AG20443 (cell line): Measurements from ENCODE around the gene KCNIP3.
A peak's percentile ranks its signal among the peaks of the same experiment; 100 is the strongest.

ENCODE experiments used
- DNase-seq: peaks from one replicate; pipeline ENCODE4 v3.0.0; 2012; ENCODE audit warnings: low spot score, mixed read lengths

KCNIP3 gene

GRCh38 chr2:95329891-95330793 is 33.0 kb downstream of the KCNIP3 start:
- DNase-seq: no peak

DNA sequence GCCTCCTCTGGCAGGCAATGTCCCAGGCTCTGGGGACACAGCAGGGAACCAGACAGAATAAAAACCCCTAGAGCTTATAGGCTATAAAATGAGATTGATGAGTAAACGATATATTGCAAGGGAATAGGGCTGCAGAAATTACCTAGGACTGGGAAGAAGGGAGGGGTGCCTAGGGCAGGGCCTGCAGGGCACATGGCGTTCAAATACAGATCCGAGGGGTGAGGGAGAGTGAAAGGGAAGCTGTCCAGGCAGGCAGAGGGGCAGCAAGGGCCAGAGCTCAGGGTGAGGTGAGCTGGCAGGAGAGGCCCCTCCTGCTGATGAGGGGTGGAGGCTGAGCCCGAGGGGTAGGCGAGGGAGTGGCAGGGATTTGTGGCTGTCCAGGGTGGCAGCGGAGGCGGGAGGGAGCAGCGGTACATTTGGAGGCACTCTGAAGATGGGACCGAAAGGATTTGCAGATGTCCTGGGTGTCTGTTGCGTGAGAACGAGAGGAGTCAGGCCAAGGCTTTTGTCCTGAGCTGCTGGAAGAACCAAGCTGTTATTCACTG is 33.7 kb downstream of the KCNIP3 start:
- no peak for DNase-seq

GRCh38 chr2:95331606-95332005 is 34.5 kb downstream of the KCNIP3 start:
- no peak for DNase-seq

- DNase-seq: no peak
Measured at GRCh38 chr2:95332036-95332435, 34.9 kb downstream of the KCNIP3 start.

- no peak for DNase-seq
Measured at GRCh38 chr2:95333056-95333455, 35.9 kb downstream of the KCNIP3 start.

- peak; percentile 87 for DNase-seq
Measured at GRCh38 chr2:95333888-95334338, 36.8 kb downstream of the KCNIP3 start.

GRCh38 chr2:95334916-95335641 is 37.9 kb downstream of the KCNIP3 start:
- peak; percentile 56 for DNase-seq

DNA sequence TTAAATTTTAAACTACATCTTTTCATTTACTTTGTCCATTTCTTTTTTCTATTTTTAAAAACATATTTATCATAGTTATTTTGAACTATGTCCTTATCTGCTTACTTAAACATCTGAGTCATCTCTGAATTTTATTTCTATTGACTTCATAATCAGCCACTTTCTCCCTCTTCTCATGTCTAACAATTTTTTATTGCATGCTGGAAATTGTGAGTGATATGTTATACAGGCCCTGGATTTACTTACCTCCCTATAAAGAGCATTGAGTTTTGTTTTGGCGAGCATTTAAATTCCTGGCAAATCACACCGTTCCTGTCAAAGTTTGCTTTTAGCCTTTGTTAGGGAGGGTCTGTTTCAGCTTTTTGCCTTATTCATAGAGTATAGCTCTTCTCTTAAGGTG is 39.3 kb downstream of the KCNIP3 start:
- DNase-seq: no peak

- DNase-seq: no peak
Measured at GRCh38 chr2:95337829-95338228, 40.7 kb downstream of the KCNIP3 start.

- no peak for DNase-seq
Measured at GRCh38 chr2:95342556-95343320, 45.6 kb downstream of the KCNIP3 start.

GRCh38 chr2:95343429-95344214 is 46.5 kb downstream of the KCNIP3 start:
- DNase-seq: no peak

DNA sequence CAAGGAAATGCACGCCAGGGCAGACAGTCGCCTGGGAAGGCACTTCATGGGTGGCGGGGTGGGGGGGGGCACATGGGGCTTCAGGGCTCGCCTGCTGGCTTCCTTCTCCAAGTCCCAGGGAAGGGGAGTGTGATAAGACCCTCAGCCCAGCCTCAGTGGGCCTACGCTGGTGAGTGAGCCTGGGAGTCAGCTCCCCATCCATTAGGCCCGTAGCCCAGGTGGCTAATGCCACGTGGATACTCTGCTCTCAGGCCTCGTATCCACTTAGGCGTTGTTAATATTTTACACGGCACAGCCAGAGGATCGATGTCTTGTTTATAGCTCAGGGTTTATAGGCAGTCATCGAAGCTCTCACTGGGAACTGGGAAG is 47.1 kb downstream of the KCNIP3 start:
- DNase-seq: no peak

DNA sequence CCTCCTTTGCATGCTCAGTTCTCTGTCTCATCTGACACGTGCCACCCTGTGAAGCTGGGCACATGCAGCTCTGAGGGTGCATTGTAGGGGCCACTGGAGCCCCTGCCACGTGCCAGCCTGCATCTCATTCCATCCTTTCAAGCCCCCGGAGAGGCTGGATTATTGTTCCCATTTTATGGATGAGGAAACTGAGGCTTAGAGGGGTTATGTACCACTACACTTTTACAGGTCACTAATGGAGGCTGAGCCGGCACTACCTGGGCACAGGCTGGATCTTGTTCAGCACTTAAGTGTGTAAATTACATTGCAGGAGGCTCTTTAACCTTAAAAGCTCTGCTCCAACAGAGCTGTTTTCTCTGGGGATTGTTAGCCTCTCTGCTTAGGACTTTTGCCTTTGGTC is 47.5 kb downstream of the KCNIP3 start:
- no peak for DNase-seq

DNA sequence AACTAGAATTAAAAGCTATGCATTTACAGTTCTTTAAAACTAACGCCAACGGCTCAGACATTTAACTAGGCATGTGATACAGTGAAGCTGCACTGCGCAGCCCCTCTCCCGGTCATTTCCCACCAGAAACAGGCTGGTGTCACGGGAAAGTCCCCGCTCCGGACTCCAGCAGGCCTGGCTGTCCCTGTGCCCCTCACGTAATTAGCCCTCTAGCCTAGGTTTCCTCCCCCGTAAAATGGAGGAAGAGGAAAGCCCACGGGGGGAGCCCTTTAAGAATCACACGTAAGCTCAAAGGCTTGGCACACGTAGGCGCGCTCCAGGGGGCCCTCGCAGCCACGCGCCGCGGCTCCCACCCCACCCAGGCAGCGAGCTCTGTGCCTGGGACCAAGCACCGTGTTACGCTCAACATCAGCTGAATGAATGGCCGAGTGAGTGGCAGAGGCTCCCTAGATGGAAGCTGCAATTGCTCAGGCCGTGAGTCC is 48.0 kb downstream of the KCNIP3 start:
- DNase-seq: no peak

GRCh38 chr2:95345563-95346230 is 48.5 kb downstream of the KCNIP3 start:
- DNase-seq: peak; percentile 96

DNA sequence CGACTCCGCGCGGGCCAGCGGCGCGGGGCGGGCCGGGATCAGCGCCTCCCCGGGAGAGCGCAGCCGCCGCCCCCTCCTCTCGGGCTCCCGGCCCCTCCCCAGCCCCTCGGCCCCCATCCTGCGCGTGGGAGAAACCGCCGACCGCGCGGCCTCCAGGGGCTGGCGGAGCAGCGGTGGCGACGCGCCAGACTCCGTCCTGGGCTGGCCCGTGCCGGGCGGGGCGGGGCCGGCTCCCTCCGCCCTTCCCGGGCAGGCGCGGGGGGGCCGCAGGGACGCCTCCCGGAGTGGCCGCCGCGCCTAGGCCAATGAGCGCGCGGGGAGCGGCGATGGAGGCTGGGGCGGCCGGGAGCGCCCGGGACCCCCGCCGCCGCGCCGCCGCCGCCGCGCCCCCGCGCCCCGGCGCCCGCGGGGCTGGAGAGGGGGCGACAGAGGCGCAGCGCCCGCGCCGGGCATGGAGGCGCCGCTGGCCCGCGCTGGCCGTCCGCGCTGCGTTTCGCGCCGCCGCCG is 49.1 kb downstream of the KCNIP3 start:
- DNase-seq: peak; percentile 95

- peak; percentile 74 for DNase-seq
Measured at GRCh38 chr2:95346738-95347671, 49.9 kb downstream of the KCNIP3 start.

DNA sequence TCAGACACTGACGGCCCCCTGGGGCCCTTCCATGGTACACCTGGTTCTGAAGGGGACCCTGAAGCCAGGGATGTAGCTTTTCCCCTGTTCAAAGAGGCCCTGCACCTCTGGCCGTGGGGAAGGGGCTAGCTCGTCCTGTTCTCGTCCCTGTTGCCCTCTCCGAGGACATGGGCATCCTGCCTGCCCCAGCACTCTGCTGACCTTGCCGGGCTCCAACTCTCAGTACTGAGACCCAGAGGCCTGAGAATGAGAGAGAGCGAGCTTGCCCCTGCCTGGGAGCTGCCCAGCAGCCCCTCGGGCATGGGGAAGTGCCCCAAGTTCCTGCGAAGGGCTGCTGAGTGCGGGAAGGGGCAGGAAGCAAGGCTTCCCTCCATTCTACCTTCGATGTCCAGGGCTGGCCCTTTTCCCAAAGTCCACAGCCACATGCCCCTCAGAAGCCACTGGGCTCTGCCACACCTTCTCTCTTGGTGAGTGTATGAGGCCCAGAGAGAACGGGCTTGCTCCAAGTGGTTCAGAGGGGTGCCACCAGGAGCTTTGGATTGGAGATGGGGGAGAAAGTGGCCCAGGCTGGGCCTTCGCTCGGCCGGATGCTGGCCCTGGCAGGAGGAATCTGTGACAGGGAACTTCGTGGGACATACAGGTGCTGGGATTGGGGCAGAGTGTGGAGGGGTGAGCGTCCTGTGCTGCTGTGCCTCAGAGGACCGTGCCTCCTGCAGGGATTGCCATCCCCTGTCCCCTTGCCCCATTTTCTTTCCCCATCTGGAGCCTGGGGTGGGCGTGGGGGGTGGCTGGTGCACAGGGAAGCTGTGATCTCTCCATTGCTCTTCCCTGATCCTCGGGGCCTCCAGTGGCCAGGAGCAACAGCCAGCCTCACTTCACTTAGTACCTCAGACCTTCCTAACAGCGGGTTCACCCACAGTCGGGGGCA is 50.8 kb downstream of the KCNIP3 start:
- no peak for DNase-seq
